Heart right ventricle (tissue), 16 donors: ENCODE data around the gene RYR1. TPM values are rescaled to one million over a fixed set of nuclear protein-coding genes. Genes with fewer than 3 reads are reported as not detected.

Experiments used
- ATAC-seq, 8 donors: fragments of 200-7000 bp; cut with Tn5 transposase; one replicate each; pipeline ENCODE4 v1.9.1; 2020; ENCODE audit warnings: mild to moderate bottlenecking in 8 of 8, moderate library complexity in 8 of 8, moderate number of reproducible peaks in 1 of 8
- DNase-seq, 2 donors: peaks; one replicate each; pipeline ENCODE4 v3.0.0-alpha.2; 2020
- H3K27ac ChIP-seq, 10 donors: fragments of 200-600 bp; sonication (generic) in 2 of 10; one replicate each; pipeline versions ENCODE4 v1.5.0 to v1.8.0; 2020 to 2022; ENCODE audit warnings: mild to moderate bottlenecking in 3 of 10
- H3K27me3 ChIP-seq, 7 donors: fragments of 200-600 bp; one replicate each; pipeline ENCODE4 v1.8.0; 2021 to 2022; ENCODE audit warnings: mild to moderate bottlenecking in 2 of 7
- H3K36me3 ChIP-seq, 9 donors: fragments of 200-600 bp; sonication (generic) in 1 of 9; one replicate each; pipeline versions ENCODE4 v1.5.0 to v1.8.0; 2020 to 2022; ENCODE audit warnings: mild to moderate bottlenecking in 2 of 9
- H3K4me1 ChIP-seq, 9 donors: fragments of 200-600 bp; sonication (generic) in 1 of 9; one replicate each; pipeline versions ENCODE4 v1.5.0 to v1.8.0; 2020 to 2022; ENCODE audit warnings: mild to moderate bottlenecking in 4 of 9
- H3K4me3 ChIP-seq, 10 donors: fragments of 200-600 bp; sonication (generic) in 2 of 10; one replicate each; pipeline versions ENCODE4 v1.5.0 to v1.8.0; 2020 to 2022; ENCODE audit warnings: mild to moderate bottlenecking in 7 of 10, moderate library complexity in 2 of 10
- H3K9me3 ChIP-seq, 11 donors: fragments of 200-600 bp in 10 of 11; sonication (generic) in 2 of 11; one replicate each; pipeline versions ENCODE4 v1.5.0 to v1.8.0; 2013 to 2022; ENCODE audit warnings: mild to moderate bottlenecking in 2 of 11, control low read depth in 1 of 11, moderate library complexity in 1 of 11
- CTCF ChIP-seq, 9 donors: fragments of 200-600 bp; sonication (generic) in 2 of 9; IDR thresholded peaks; one replicate each; pipeline versions ENCODE4 v1.5.0 to v1.8.0; 2021 to 2022; ENCODE audit warnings: antibody characterized with exemption in 9 of 9, mild to moderate bottlenecking in 5 of 9, moderate library complexity in 1 of 9
- WGBS, 2 donors: extraction: QIAGEN DNeasy Blood & Tissue Kit; methylation state at CpG; one replicate each; pipeline ENCODE4 v1.1.7; 2013; ENCODE audit warnings: inconsistent platforms in 1 of 2; 5-methylcytosine and 5-hydroxymethylcytosine counted together
- intact Hi-C, 10 donors: fragments of 100-400 bp; cut with DNase I; formaldehyde crosslinking; loops; one replicate each; pipeline versions ENCODE4 v1.11.1 to v1.14.2; 2022
- polyA plus RNA-seq, 2 donors: library from polyadenylated mRNA; stranded (reverse); fragments of 200-250 nt; gene quantifications; one replicate each; pipeline ENCODE4 v1.2.3, GENCODE V29; 2013
- total RNA-seq, 10 donors: library from RNA; stranded (reverse); fragmentation: NEBNext Ultra II Directional in 3 of 10; extraction: Animal tissue kit (Norgen Biotek cat#: 25700) in 3 of 10; gene quantifications; one replicate each; pipeline versions ENCODE4 v1.2.1 to v1.2.4, GENCODE V29; 2021 to 2023
- donor health status: Arrhythmogenic right ventricular cardiomyopathy.
- donor health status: ischemic (EF 13 %, LVEDD 7.1; RV severe dilation, severe dysfunction).
- donor health status: healthy with polysubstance abuse.
- donor health status: DM: no; HTN: yes; CAD: no.
- donor health status: DM: no; HTN: no; CAD: no.
- donor health status: ischemic (EF 25% LVEDD 6.9; RV normal size, moderate dysfunction).
- donor health status: ischemic (EF 25% LVEDD 5.7; RV mildly dilated, moderate dysfunction).
- donor health status: healthy.
- donor health status: DM: yes; HTN: yes; CAD: no.
- donor health status: Ischemic cardiomyopathy.
- donor health status: ischemic (EF 35%, LVEDD 5.7; RV mildly dilated, moderate dysfunction).
- donor health status: nonischemic (EF 11% LVEDD 7.7; RV severe dilation, severe dysfunction).
- donor health status: DM: yes; HTN: yes; CAD: no.
- donor health status: PGD.
- donor health status: ischemic (EF 29% LVEDD 5.4; RV normal size, mild dysfunction).
- donor health status: nonischemic (EF 23%, LVEDD 6.1; RV moderate dilation, normal function).

The RYR1 gene
- total and polyA plus RNA-seq, 12 donors, result 0.20 to 1.7 (median 0.74) TPM

- Histone ChIP-seq H3K4me1 (peaks cover 0 to 9% (median 0%) of the 10 kb centered on the region in 9 donors), H3K9me3 (peaks cover 0 to 20% (median 9%) of the 10 kb centered on the region in 11 donors), H3K4me3 (no peak overlapping the region), H3K27ac (peak overlapping the region in 1 of 10 donors; percentile 60), H3K27me3 (no peaks in the 10 kb centered on the region), H3K36me3 (no peaks in the 10 kb centered on the region)
- no peak for TF ChIP-seq CTCF (IDR thresholded peaks at IDR 0.05)
- DNase-seq, result no peak
- intact Hi-C loops, result no loop called here
- 53 to 59% methylated on average over 3 of the region's 3 CpGs for WGBS, 2 donors
- no peak for ATAC-seq
Observed at GRCh38 chr19:38538386-38538785, 104.9 kb downstream of the RYR1 start.

- no peak for TF ChIP-seq CTCF (IDR thresholded peaks at IDR 0.05)
- H3K4me3 ChIP-seq, result no peak overlapping the region
- WGBS, 2 donors, result 65 to 77% methylated on average over 6 of the region's 6 CpGs
- peaks cover 0 to 10% (median 0%) of the 10 kb centered on the region in 9 donors for H3K4me1 ChIP-seq
- intact Hi-C loops, result no loop called here
- DNase-seq, result no peak
- no peaks in the 10 kb centered on the region for H3K36me3 ChIP-seq
- peak overlapping the region in 1 of 10 donors; percentile 60 for H3K27ac ChIP-seq
- peaks cover 0 to 20% (median 9%) of the 10 kb centered on the region in 11 donors for H3K9me3 ChIP-seq
- H3K27me3 ChIP-seq, result no peaks in the 10 kb centered on the region
- no peak for ATAC-seq
Observed at GRCh38 chr19:38538793-38539528, 105.5 kb downstream of the RYR1 start.

- ATAC-seq (no peak), DNase-seq (no peak)
- TF ChIP-seq CTCF (IDR thresholded peaks at IDR 0.05), result no peak
- H3K4me3 ChIP-seq, result no peak overlapping the region
- H3K27me3 ChIP-seq, result no peaks in the 10 kb centered on the region
- H3K4me1 ChIP-seq, result peaks cover 0 to 18% (median 5%) of the 10 kb centered on the region in 9 donors
- 31 to 42% methylated on average over 1 of the region's 1 CpG for WGBS, 2 donors
- H3K36me3 ChIP-seq, result no peaks in the 10 kb centered on the region
- no peak overlapping the region for H3K27ac ChIP-seq
- intact Hi-C loops, result loop anchor here in 8 of 10 donors (5.0 to 10.0 kb wide), 8 partner anchors 93 to 415 kb away; partner anchors contain the start of genes MRPS12 (in 3 of the 8) and SARS2 (in 3 of the 8)
- H3K9me3 ChIP-seq, result peaks cover 0 to 12% (median 9%) of the 10 kb centered on the region in 11 donors
Observed at GRCh38 chr19:38539751-38540150, 106.3 kb downstream of the RYR1 start.

GRCh38 chr19:38542040-38542439 is 108.5 kb downstream of the RYR1 start:
- ATAC-seq, result no peak
- H3K27ac ChIP-seq, result no peak overlapping the region
- H3K4me1 ChIP-seq, result peaks cover 0 to 20% (median 6%) of the 10 kb centered on the region in 9 donors
- no peak overlapping the region for H3K4me3 ChIP-seq
- no peaks in the 10 kb centered on the region for H3K27me3 ChIP-seq
- no peaks in the 10 kb centered on the region for H3K9me3 ChIP-seq
- intact Hi-C loops, result loop anchor here in 8 of 10 donors (5.0 to 10.0 kb wide), 8 partner anchors 90 to 413 kb away; partner anchors contain the start of genes MRPS12 (in 3 of the 8) and SARS2 (in 3 of the 8)
- DNase-seq, result no peak
- TF ChIP-seq CTCF (IDR thresholded peaks at IDR 0.05), result no peak
- WGBS, 2 donors, result 83 to 89% methylated on average over 4 of the region's 4 CpGs
- H3K36me3 ChIP-seq, result no peaks in the 10 kb centered on the region
